Caco-2 (cell line): ENCODE measurements around the gene GNAQ. TPM values are rescaled to one million over a fixed set of nuclear protein-coding genes. Genes with fewer than 3 reads are reported as not detected.

ENCODE experiments used
- BruUV-seq: library from RNA; stranded (reverse); fragments of 400-500 nt; replicated peaks from 2 replicates; lab custom pipeline; 2021; lab: Mats Ljungman, UMichigan
- CTCF ChIA-PET: fragments of 300-600 bp; sonication (Branson Sonifier 250); formaldehyde crosslinking; loops from one replicate; lab custom pipeline; 2022; ENCODE audit warnings: antibody characterized with exemption; lab: Charles Lee
- POLR2A ChIA-PET: fragments of 300-600 bp; sonication (Branson Sonifier 250); formaldehyde crosslinking; loops from one replicate; lab custom pipeline; 2022; ENCODE audit warnings: antibody characterized with exemption; lab: Charles Lee
- DNase-seq, 2 experiments: peaks; one replicate each; pipeline versions ENCODE4 v3.0.0 to v3.0.0-alpha.2; 2020 to 2022
- H3K27me3 ChIP-seq: replicated peaks from 2 replicates; pipeline ENCODE4 v1.6.0; 2011; ENCODE audit warnings: low read length; ENCODE audit not compliant: control insufficient read depth, insufficient read depth
- H3K36me3 ChIP-seq: 2 replicates; pipeline ENCODE4 v1.5.1; 2011; ENCODE audit warnings: low read length; ENCODE audit not compliant: control insufficient read depth, insufficient read depth
- H3K4me1 ChIP-seq: fragments of 250-450 bp; sonication (Bioruptor Pico); 2 replicates; pipeline ENCODE4 v1.5.1; 2020; ENCODE audit warnings: mild to moderate bottlenecking
- H3K4me3 ChIP-seq: 2 replicates; pipeline ENCODE4 v1.5.1; 2011; ENCODE audit warnings: low read depth, mild to moderate bottlenecking, control low read depth, low read length
- H3K9me3 ChIP-seq: fragments of 250-450 bp; sonication (Bioruptor Pico); 2 replicates; pipeline ENCODE4 v1.5.1; 2020; ENCODE audit warnings: mild to moderate bottlenecking, moderate library complexity
- H3K27ac Mint-ChIP-seq: one replicate; pipeline ENCODE4 v1.8.0; 2022; ENCODE audit warnings: mixed read lengths; ENCODE audit not compliant: unreplicated experiment
- H3K27me3 Mint-ChIP-seq: one replicate; pipeline ENCODE4 v1.8.0; 2022; ENCODE audit warnings: mixed read lengths; ENCODE audit not compliant: insufficient read depth, unreplicated experiment
- H3K36me3 Mint-ChIP-seq: one replicate; pipeline ENCODE4 v1.8.0; 2022; ENCODE audit warnings: mild to moderate bottlenecking, mixed read lengths; ENCODE audit not compliant: insufficient read depth, unreplicated experiment
- H3K4me1 Mint-ChIP-seq: one replicate; pipeline ENCODE4 v1.8.0; 2022; ENCODE audit warnings: low read depth, mixed read lengths; ENCODE audit not compliant: unreplicated experiment
- H3K4me3 Mint-ChIP-seq: one replicate; pipeline ENCODE4 v1.8.0; 2022; ENCODE audit warnings: mild to moderate bottlenecking, moderate library complexity, mixed read lengths; ENCODE audit not compliant: unreplicated experiment
- H3K9me3 Mint-ChIP-seq: one replicate; pipeline ENCODE4 v1.8.0; 2022; ENCODE audit warnings: mixed read lengths; ENCODE audit not compliant: unreplicated experiment
- intact Hi-C: fragments of 100-400 bp; cut with micrococcal nuclease; formaldehyde crosslinking; loops from one replicate; pipeline ENCODE4 v1.10.0; 2022; ENCODE audit not compliant: unreplicated experiment
- total RNA-seq: library from RNA; stranded (reverse); gene quantifications from 2 replicates; pipeline ENCODE4 v1.2.3, GENCODE V29; 2022
- TF ChIP-seq, protein P1 (sequence below), 2 experiments: fragments of 200-600 bp in 1 of 2; IDR thresholded peaks; 1 replicate in 1 of 2; 2 replicates in 1 of 2; pipeline versions ENCODE4 v1.5.1 to v1.8.0; 2011 to 2022; ENCODE audit warnings: antibody characterized with exemption in 1 of 2, control low read depth in 1 of 2, inconsistent platforms in 1 of 2, low read depth in 1 of 2, low read length in 1 of 2, mild to moderate bottlenecking in 1 of 2, moderate library complexity in 1 of 2; ENCODE audit not compliant: insufficient read depth in 1 of 2, severe bottlenecking in 1 of 2, unreplicated experiment in 1 of 2

The GNAQ gene
- total RNA-seq, 1 experiment from 2014 or later = 10.1 TPM

DNA sequence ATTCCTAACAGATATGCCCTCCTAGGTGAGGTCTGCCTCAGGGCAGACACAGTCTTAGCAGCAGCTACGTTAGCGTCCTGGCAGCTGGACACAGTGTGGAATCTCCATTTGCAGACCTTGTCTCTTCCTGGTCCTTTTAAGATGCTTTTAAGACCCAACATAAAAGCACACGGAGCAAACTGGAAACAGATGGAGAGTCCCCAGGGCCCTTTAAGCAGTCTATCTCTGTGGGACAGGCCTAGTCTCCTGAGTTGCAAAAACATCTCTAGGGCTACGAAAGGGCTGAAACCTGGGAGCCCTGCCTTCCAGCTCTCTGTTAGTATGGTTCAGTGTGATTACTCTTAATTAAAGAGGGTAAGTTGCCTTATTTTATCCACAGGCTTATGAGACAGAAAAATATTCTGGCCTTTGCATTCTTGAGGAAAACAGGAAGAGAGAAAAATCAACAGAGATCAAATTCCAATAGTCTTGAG lies 317.5 kb downstream of the GNAQ start:
- TF ChIP-seq, protein P1, sequence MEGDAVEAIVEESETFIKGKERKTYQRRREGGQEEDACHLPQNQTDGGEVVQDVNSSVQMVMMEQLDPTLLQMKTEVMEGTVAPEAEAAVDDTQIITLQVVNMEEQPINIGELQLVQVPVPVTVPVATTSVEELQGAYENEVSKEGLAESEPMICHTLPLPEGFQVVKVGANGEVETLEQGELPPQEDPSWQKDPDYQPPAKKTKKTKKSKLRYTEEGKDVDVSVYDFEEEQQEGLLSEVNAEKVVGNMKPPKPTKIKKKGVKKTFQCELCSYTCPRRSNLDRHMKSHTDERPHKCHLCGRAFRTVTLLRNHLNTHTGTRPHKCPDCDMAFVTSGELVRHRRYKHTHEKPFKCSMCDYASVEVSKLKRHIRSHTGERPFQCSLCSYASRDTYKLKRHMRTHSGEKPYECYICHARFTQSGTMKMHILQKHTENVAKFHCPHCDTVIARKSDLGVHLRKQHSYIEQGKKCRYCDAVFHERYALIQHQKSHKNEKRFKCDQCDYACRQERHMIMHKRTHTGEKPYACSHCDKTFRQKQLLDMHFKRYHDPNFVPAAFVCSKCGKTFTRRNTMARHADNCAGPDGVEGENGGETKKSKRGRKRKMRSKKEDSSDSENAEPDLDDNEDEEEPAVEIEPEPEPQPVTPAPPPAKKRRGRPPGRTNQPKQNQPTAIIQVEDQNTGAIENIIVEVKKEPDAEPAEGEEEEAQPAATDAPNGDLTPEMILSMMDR (IDR thresholded peaks at IDR 0.05; ENCODE audit: insufficient read depth in 1 of 2, low read depth in 1 of 2, low read length in 1 of 2, severe bottlenecking in 1 of 2, unreplicated experiment in 1 of 2) = no peak
- Histone ChIP-seq H3K36me3 (no peaks in the 10 kb centered on the region), H3K27me3 (no peaks in the 10 kb centered on the region), H3K4me1 (no peaks in the 10 kb centered on the region), H3K9me3 (no peaks in the 10 kb centered on the region), H3K4me3 (no peak overlapping the region)
- Mint-ChIP-seq H3K4me1 (no peaks in the 10 kb centered on the region), H3K27ac (no peak overlapping the region), H3K27me3 (no peaks in the 10 kb centered on the region), H3K4me3 (no peak overlapping the region), H3K36me3 (no peaks in the 10 kb centered on the region), H3K9me3 (no peaks in the 10 kb centered on the region)
- intact Hi-C loops = no loop called here
- DNase-seq = no peak
- CTCF ChIA-PET = no interaction called here
- POLR2A ChIA-PET = no interaction called here
- no TSS peak for BruUV-seq

DNA sequence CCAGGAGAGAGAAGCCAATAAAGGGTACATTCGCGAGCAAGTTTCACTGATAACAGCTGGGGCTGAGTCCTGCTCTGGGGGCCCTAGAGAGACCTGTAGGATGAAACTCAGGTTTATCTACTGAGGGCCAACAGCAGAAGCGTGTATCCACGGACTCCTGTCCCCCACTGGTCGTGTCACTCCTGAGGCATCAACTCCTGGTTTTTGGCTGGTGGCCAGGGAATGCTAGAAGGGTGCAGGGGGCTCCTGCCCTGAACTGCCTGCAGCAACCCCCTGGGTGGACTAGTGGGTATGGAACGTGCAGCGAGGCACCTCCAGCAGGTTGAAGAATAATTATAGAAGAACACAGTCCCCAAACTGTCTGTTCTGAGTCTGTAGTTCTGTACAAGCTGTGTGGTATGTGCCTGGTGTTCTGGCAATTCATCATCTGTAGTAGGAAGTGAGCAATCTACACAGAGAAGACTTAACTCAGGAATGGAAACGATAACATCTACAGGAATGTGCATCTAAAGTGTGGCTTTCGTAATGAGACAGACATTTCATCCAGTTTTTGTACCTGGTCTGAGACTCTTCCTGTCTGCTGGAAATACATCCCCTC lies 319.0 kb downstream of the GNAQ start:
- BruUV-seq = no TSS peak
- H3K36me3 ChIP-seq = no peaks in the 10 kb centered on the region
- TF ChIP-seq, protein P1 (IDR thresholded peaks at IDR 0.05; ENCODE audit: insufficient read depth in 1 of 2, low read depth in 1 of 2, low read length in 1 of 2, severe bottlenecking in 1 of 2, unreplicated experiment in 1 of 2) = no peak
- ChIA-PET CTCF (no interaction called here), POLR2A (no interaction called here)
- Mint-ChIP-seq H3K27ac (no peak overlapping the region), H3K9me3 (no peaks in the 10 kb centered on the region), H3K36me3 (no peaks in the 10 kb centered on the region), H3K4me3 (no peak overlapping the region), H3K4me1 (no peaks in the 10 kb centered on the region), H3K27me3 (no peaks in the 10 kb centered on the region)
- H3K4me3 ChIP-seq = no peak overlapping the region
- no peaks in the 10 kb centered on the region for H3K4me1 ChIP-seq
- DNase-seq = no peak
- intact Hi-C loops = no loop called here
- H3K9me3 ChIP-seq = no peaks in the 10 kb centered on the region
- H3K27me3 ChIP-seq = no peaks in the 10 kb centered on the region

DNA sequence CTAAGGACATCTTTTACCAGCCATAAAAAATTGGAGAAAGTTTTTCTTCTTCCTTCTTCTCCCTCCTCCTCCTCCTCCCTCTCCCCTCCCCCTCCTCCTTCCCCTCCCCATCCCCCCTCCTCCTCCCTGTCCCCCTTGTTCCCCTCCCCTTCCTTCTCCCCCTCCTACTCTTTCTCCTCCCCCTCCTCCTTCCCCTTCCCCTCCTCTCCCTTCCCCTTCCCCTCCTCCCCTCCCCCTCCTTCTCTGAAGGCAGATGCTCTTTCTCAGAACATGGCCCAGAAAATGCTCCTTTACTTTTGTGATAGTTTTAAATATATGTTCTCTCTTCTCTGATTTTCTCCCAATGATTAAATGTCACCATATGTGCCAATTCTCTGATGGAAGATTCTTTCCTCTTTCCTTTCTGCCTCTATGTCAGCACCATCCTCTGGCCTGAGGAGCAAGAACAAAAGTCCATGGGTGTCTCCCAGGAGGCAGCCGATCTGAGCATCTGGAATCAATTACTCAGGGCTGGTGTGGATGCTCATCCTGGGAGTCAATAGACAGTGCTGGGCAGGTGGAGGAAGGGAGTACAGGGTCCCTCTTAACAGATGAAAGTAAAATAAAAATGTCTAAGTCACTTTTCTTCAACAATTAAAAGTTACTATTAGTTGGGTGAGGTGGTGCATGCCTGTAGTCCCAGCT lies 320.5 kb downstream of the GNAQ start:
- no peaks in the 10 kb centered on the region for H3K36me3 Mint-ChIP-seq
- TF ChIP-seq, protein P1 (IDR thresholded peaks at IDR 0.05; ENCODE audit: insufficient read depth in 1 of 2, low read depth in 1 of 2, low read length in 1 of 2, severe bottlenecking in 1 of 2, unreplicated experiment in 1 of 2) = no peak
- H3K36me3 ChIP-seq = no peaks in the 10 kb centered on the region
- DNase-seq = no peak
- intact Hi-C loops = no loop called here
- ChIA-PET CTCF (no interaction called here), POLR2A (no interaction called here)
- H3K4me1 Mint-ChIP-seq = no peaks in the 10 kb centered on the region
- H3K4me3 ChIP-seq = no peak overlapping the region
- H3K27me3 Mint-ChIP-seq = no peaks in the 10 kb centered on the region
- no peaks in the 10 kb centered on the region for H3K9me3 Mint-ChIP-seq
- no peaks in the 10 kb centered on the region for H3K4me1 ChIP-seq
- no peak overlapping the region for H3K27ac Mint-ChIP-seq
- BruUV-seq = no TSS peak
- no peaks in the 10 kb centered on the region for H3K27me3 ChIP-seq
- H3K4me3 Mint-ChIP-seq = no peak overlapping the region
- H3K9me3 ChIP-seq = no peaks in the 10 kb centered on the region
